Kidney (tissue), 14 donors: ENCODE data around the gene KCNIP3. TPM values are rescaled to one million over a fixed set of nuclear protein-coding genes. Genes with fewer than 3 reads are reported as not detected.
A peak's percentile ranks its signal among the peaks of the same experiment; 100 is the strongest.

Experiments
- DNase-seq, 5 donors: peaks; one replicate each; pipeline ENCODE4 v3.0.0-alpha.2; 2013 to 2020
- FAIRE-seq: peaks from 2 replicates; lab custom pipeline; 2012; peaks lifted over from hg19 to GRCh38; lab: Jason Lieb, UNC
- H3K27ac ChIP-seq, 2 donors: one replicate each; pipeline ENCODE4 v1.7.0; 2013; ENCODE audit warnings: low read depth in 2 of 2, low read length in 2 of 2, inconsistent platforms in 1 of 2
- H3K27me3 ChIP-seq: one replicate; pipeline ENCODE4 v1.7.1; 2013; ENCODE audit warnings: low read length, inconsistent platforms; ENCODE audit not compliant: control insufficient read depth, insufficient read depth
- H3K36me3 ChIP-seq, 3 donors: one replicate each; pipeline versions ENCODE4 v1.7.0 to v1.7.1; 2013; ENCODE audit warnings: low read length in 3 of 3, control low read depth in 1 of 3, inconsistent platforms in 1 of 3; ENCODE audit not compliant: insufficient read depth in 3 of 3, control insufficient read depth in 2 of 3
- H3K4me1 ChIP-seq, 3 donors: one replicate each; pipeline versions ENCODE4 v1.7.0 to v1.7.1; 2013; ENCODE audit warnings: low read length in 3 of 3, inconsistent platforms in 1 of 3, low read depth in 1 of 3; ENCODE audit not compliant: control insufficient read depth in 2 of 3, insufficient read depth in 2 of 3
- H3K4me3 ChIP-seq, 3 donors: one replicate each; pipeline versions ENCODE4 v1.7.0 to v1.8.1; 2013; ENCODE audit warnings: low read length in 3 of 3, control low read depth in 1 of 3, inconsistent platforms in 1 of 3
- H3K9ac ChIP-seq, 3 donors: one replicate each; pipeline versions ENCODE4 v1.7.0 to v1.7.1; 2013; ENCODE audit warnings: low read length in 3 of 3, control low read depth in 1 of 3, inconsistent platforms in 1 of 3
- H3K9me3 ChIP-seq, 3 donors: one replicate each; pipeline versions ENCODE4 v1.7.0 to v1.7.1; 2013; ENCODE audit warnings: low read length in 3 of 3, control low read depth in 1 of 3, inconsistent platforms in 1 of 3; ENCODE audit not compliant: control insufficient read depth in 2 of 3, insufficient read depth in 1 of 3
- CTCF ChIP-seq: IDR thresholded peaks from 3 replicates; pipeline ENCODE4 v1.5.1; 2012; ENCODE audit warnings: mild to moderate bottlenecking, moderate library complexity, borderline replicate concordance; ENCODE audit not compliant: insufficient read depth; ENCODE audit errors: extremely low read depth
- intact Hi-C: fragments of 100-400 bp; cut with DNase I; formaldehyde crosslinking; loops from one replicate; pipeline ENCODE4 v1.11.1; 2022
- polyA plus RNA-seq: library from polyadenylated mRNA; stranded (reverse); fragments of 350-450 nt; fragmentation: Illumina TruSeq; extraction: RNeasy Lipid Tissue Mini Kit (QIAGEN cat#74804); gene quantifications from one replicate; pipeline ENCODE4 v1.2.3, GENCODE V29; 2014; ENCODE audit warnings: low read depth, low replicate concordance; ENCODE audit not compliant: insufficient read depth
- total RNA-seq: library from RNA; stranded (reverse); fragmentation: NEBNext Ultra II Directional; extraction: Animal tissue kit (Norgen Biotek cat#: 25700); gene quantifications from one replicate; pipeline ENCODE4 v1.2.1, GENCODE V29; 2021
- donor health status: control.
- donor health status: control.
- donor health status: control.
- donor health status: control.
- donor health status: control.
- donor health status: DM: yes; HTN: yes; CAD: no.
- donor health status: Normal renal cell carcinoma (clear cell type).

KCNIP3 gene
- total and polyA plus RNA-seq, 2 donors from 2014 or later: 14.8 to 27.6 TPM

- peak in 2 of 5 donors; percentile 34 to 42 for DNase-seq
- FAIRE-seq: no peak
- TF ChIP-seq CTCF: no peak
- Histone ChIP-seq H3K27me3 (no peaks in the 10 kb centered on the region), H3K27ac (no peak overlapping the region), H3K4me3 (no peak overlapping the region), H3K9me3 (no peaks in the 10 kb centered on the region), H3K9ac (no peak overlapping the region), H3K4me1 (no peaks in the 10 kb centered on the region), H3K36me3 (no peaks in the 10 kb centered on the region)
- intact Hi-C loops: no loop called here
Measured at GRCh38 chr2:95350774-95351597, 53.8 kb downstream of the KCNIP3 start.

- Histone ChIP-seq H3K9me3 (no peaks in the 10 kb centered on the region), H3K4me3 (no peak overlapping the region), H3K27ac (no peak overlapping the region), H3K36me3 (no peaks in the 10 kb centered on the region), H3K9ac (no peak overlapping the region), H3K4me1 (no peaks in the 10 kb centered on the region), H3K27me3 (no peaks in the 10 kb centered on the region)
- no peak for FAIRE-seq
- intact Hi-C loops: no loop called here
- TF ChIP-seq CTCF: no peak
- DNase-seq: peak in 2 of 5 donors; percentile 11 to 16
Measured at GRCh38 chr2:95351598-95351915, 54.4 kb downstream of the KCNIP3 start.

GRCh38 chr2:95352310-95353054, 55.3 kb downstream of the KCNIP3 start:
- intact Hi-C loops: no loop called here
- H3K9ac ChIP-seq: no peak overlapping the region
- no peaks in the 10 kb centered on the region for H3K27me3 ChIP-seq
- no peak for FAIRE-seq
- H3K36me3 ChIP-seq: no peaks in the 10 kb centered on the region
- peak in 2 of 5 donors; percentile 24 to 41 for DNase-seq
- TF ChIP-seq CTCF: no peak
- H3K9me3 ChIP-seq: no peaks in the 10 kb centered on the region
- H3K4me3 ChIP-seq: no peak overlapping the region
- no peak overlapping the region for H3K27ac ChIP-seq
- H3K4me1 ChIP-seq: no peaks in the 10 kb centered on the region
